SK-N-MC (cell line): ENCODE measurements around the gene MAP4K4.

ENCODE experiments used
- DNase-seq: peaks from one replicate; pipeline ENCODE4 v3.0.0-alpha.2; 2011; ENCODE audit warnings: low read depth, low spot score
- H3K27ac ChIP-seq: fragments of 200-600 bp; sonication (generic); 2 replicates; pipeline ENCODE4 v1.5.1; 2016; ENCODE audit warnings: mixed run types
- H3K36me3 ChIP-seq: fragments of 200-600 bp; sonication (generic); 2 replicates; pipeline ENCODE4 v1.6.1; 2017; ENCODE audit warnings: antibody characterized with exemption, low read length, mixed read lengths; ENCODE audit not compliant: insufficient read depth
- H3K4me3 ChIP-seq: fragments of 200-600 bp; sonication (generic); 2 replicates; pipeline ENCODE4 v1.5.1; 2016
- H3K9ac ChIP-seq: fragments of 200-600 bp; sonication (generic); 2 replicates; pipeline ENCODE4 v1.8.0; 2017; ENCODE audit warnings: mixed run types, mixed read lengths; ENCODE audit not compliant: insufficient read length
- H3K9me3 ChIP-seq: fragments of 200-600 bp; sonication (generic); 2 replicates; pipeline ENCODE4 v1.6.1; 2017; ENCODE audit warnings: low read depth, mild to moderate bottlenecking, antibody characterized with exemption, low read length, moderate library complexity, mixed read lengths
- EZH2 ChIP-seq: fragments of 200-600 bp; sonication (generic); IDR thresholded peaks from one replicate; pipeline ENCODE4 v1.6.1; 2017; ENCODE audit warnings: antibody characterized with exemption
- FOXP2 ChIP-seq: optimal IDR thresholded peaks from 2 replicates; pipeline ENCODE3; 2011; ENCODE audit warnings: mild to moderate bottlenecking, moderate library complexity; ENCODE audit not compliant: insufficient read depth; ENCODE audit errors: extremely low read length, control extremely low read depth
- POLR2AphosphoS5 ChIP-seq: IDR thresholded peaks from 2 replicates; pipeline ENCODE4 v1.6.1; 2012; ENCODE audit warnings: mild to moderate bottlenecking, low read depth, low read length, borderline replicate concordance

The MAP4K4 gene

DNA sequence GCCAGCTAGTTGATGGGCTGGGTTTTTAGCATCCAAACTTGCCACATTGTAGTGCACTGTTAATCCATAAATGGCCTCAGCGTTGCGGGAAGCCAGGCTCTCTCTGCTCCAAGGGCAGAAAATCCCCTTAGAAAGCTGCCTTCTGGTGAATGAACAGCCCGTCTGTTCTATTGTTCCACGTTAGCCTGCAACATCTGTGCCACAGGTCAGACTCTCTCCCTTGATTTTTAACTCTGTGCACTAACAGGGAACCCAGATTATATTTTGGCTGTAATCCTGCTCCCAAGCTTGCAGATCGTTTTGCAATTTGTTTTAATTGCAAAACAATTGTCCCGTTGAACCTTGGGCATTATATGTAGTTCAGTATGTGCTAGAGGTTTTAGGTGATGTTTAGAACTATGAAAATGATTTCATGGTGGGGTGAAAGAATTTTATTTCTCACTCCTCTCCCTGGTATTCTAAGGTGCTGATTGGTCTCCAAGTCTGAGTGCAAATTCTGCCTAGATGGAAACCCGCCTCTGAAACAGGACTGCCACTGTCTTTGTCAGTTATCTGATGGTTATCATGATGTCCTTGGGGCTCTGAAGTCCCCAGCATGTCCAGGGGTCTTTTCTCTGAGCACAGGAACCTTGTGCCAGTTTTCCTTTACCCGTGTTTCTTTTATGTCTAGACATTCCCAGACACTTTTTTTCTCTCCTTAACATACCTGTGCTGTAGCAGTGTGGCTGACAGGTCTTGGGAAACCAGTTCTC is 106.6 kb downstream of the MAP4K4 start:
- Histone ChIP-seq H3K9me3 (no peaks in the 10 kb centered on the region), H3K4me3 (no peak overlapping the region), H3K9ac (no peak overlapping the region), H3K27ac (no peak overlapping the region), H3K36me3 (no peaks in the 10 kb centered on the region)
- TF ChIP-seq POLR2AphosphoS5 (no peak), FOXP2 (no peak), EZH2 (no peak)
- no peak for DNase-seq

DNA sequence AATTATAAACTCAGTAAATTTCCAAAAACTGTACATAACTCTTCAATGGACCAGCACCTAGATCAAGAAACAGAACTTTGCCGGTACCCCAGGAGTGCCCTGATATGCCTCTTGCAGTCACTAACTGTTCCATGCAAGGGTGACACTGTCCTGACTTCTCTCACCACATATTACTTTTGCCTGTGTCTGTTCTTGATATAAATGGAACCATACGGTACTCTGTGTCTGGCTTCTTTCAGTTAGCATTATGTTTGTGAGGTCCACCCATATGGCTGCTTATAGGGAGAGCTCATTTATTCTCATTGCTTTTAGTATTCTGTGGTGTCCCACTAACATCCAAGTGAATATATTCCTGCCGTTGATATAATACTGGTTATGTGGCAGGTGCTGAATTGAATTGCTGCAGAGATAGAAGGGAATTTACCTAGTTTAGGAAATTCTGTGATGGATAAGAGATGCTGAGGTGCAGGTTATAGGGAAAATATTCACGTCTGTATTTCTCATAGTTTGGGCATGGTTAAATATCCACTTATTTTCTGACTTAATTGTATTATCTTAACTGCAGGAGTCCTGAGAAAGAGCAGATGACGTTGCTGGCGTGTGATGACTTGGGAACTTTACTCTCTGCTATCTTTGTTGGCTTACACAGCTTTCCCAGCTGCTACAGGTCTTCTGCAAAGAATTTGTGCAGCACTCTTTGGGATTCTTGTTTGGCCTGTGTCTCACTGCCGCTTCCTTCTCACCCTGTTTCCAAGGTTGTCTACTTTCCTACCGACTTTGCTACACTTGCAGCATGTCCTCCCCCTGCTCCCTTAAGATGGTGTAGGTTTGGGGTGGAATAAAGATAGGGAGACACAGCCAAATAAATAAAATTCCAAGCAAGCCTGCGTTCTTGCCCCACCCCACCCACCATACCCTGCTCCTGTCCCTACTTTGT is 107.9 kb downstream of the MAP4K4 start:
- TF ChIP-seq POLR2AphosphoS5: no peak
- no peak for TF ChIP-seq EZH2
- no peak for TF ChIP-seq FOXP2
- no peaks in the 10 kb centered on the region for H3K36me3 ChIP-seq
- DNase-seq: no peak
- no peak overlapping the region for H3K9ac ChIP-seq
- no peaks in the 10 kb centered on the region for H3K9me3 ChIP-seq
- peak overlapping the region; percentile 50 for H3K4me3 ChIP-seq
- H3K27ac ChIP-seq: peak overlapping the region; percentile 75

- Histone ChIP-seq H3K36me3 (no peaks in the 10 kb centered on the region), H3K9ac (no peak overlapping the region), H3K4me3 (peak overlapping the region; percentile 50), H3K9me3 (no peaks in the 10 kb centered on the region), H3K27ac (peak overlapping the region; percentile 75)
- TF ChIP-seq EZH2: no peak
- TF ChIP-seq FOXP2: no peak
- TF ChIP-seq POLR2AphosphoS5: no peak
- DNase-seq: peak; percentile 26
Measured at GRCh38 chr2:101806123-101806522, 108.6 kb downstream of the MAP4K4 start.

- no peak for TF ChIP-seq EZH2
- no peak for TF ChIP-seq POLR2AphosphoS5
- TF ChIP-seq FOXP2: no peak
- H3K9me3 ChIP-seq: no peaks in the 10 kb centered on the region
- peak overlapping the region; percentile 35; the same call in 1 of the 2 replicates for H3K4me3 ChIP-seq
- no peak for DNase-seq
- peak overlapping the region; percentile 41 for H3K9ac ChIP-seq
- H3K27ac ChIP-seq: peak overlapping the region; percentile 75
- H3K36me3 ChIP-seq: no peaks in the 10 kb centered on the region
Measured at GRCh38 chr2:101806701-101807100, 109.2 kb downstream of the MAP4K4 start.

DNA sequence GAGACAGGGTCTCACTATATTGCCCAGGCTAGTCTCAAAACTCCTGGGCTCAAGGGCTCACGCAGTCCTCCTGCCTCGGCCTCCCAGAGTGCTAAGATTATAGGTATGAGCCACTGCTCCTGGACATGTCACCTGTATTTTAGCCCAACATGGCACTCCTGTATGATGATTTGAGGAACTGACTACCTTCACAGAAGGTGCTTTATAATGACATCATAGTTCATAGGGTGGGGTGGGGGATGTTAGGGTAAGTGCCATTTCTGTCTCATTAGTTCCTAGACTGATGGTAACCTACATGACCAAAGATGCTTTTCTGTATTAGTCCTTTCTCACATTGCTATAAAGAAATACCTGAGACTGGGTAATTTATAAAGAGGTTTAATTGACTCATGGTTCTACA is 109.7 kb downstream of the MAP4K4 start:
- H3K9ac ChIP-seq: no peak overlapping the region
- DNase-seq: no peak
- H3K9me3 ChIP-seq: no peaks in the 10 kb centered on the region
- H3K36me3 ChIP-seq: no peaks in the 10 kb centered on the region
- no peak overlapping the region for H3K27ac ChIP-seq
- H3K4me3 ChIP-seq: no peak overlapping the region
- TF ChIP-seq EZH2: no peak
- TF ChIP-seq POLR2AphosphoS5: no peak
- TF ChIP-seq FOXP2: no peak

- Histone ChIP-seq H3K9ac (no peak overlapping the region), H3K4me3 (no peak overlapping the region), H3K27ac (no peak overlapping the region), H3K36me3 (no peaks in the 10 kb centered on the region), H3K9me3 (no peaks in the 10 kb centered on the region)
- DNase-seq: no peak
- TF ChIP-seq POLR2AphosphoS5 (no peak), EZH2 (no peak), FOXP2 (no peak)
Measured at GRCh38 chr2:101808006-101808562, 110.6 kb downstream of the MAP4K4 start.

GRCh38 chr2:101809698-101810097 is 112.2 kb downstream of the MAP4K4 start:
- DNase-seq: no peak
- Histone ChIP-seq H3K36me3 (no peaks in the 10 kb centered on the region), H3K9ac (no peak overlapping the region)

GRCh38 chr2:101811226-101812015 is 113.9 kb downstream of the MAP4K4 start:
- Histone ChIP-seq H3K9me3 (no peaks in the 10 kb centered on the region), H3K9ac (no peak overlapping the region), H3K4me3 (no peak overlapping the region), H3K27ac (no peak overlapping the region), H3K36me3 (no peaks in the 10 kb centered on the region)
- TF ChIP-seq FOXP2 (no peak), POLR2AphosphoS5 (no peak), EZH2 (no peak)
- no peak for DNase-seq

More at GRCh38 chr2:101809698-101810097, 112.2 kb downstream of the MAP4K4 start:
- no peak overlapping the region for H3K4me3 ChIP-seq
- no peak overlapping the region for H3K27ac ChIP-seq
- H3K9me3 ChIP-seq: no peaks in the 10 kb centered on the region
- no peak for TF ChIP-seq POLR2AphosphoS5
- TF ChIP-seq EZH2: no peak
- no peak for TF ChIP-seq FOXP2
